Esophagus (tissue), 2 donors: ENCODE measurements around the gene PORCN. TPM values are rescaled to one million over a fixed set of nuclear protein-coding genes. Genes with fewer than 3 reads are reported as not detected.
A peak's percentile ranks its signal among the peaks of the same experiment; 100 is the strongest.

Experiments used
- H3K27ac ChIP-seq, 2 donors: one replicate each; pipeline ENCODE4 v1.5.1; 2013; ENCODE audit warnings: low read depth in 2 of 2, mild to moderate bottlenecking in 2 of 2, inconsistent platforms in 1 of 2, low read length in 1 of 2, moderate library complexity in 1 of 2
- H3K27me3 ChIP-seq, 2 donors: one replicate each; pipeline ENCODE4 v1.6.1; 2013; ENCODE audit warnings: low read length in 2 of 2, control low read depth in 1 of 2, mild to moderate bottlenecking in 1 of 2; ENCODE audit not compliant: insufficient read depth in 2 of 2, control insufficient read depth in 1 of 2
- H3K36me3 ChIP-seq, 2 donors: one replicate each; pipeline ENCODE4 v1.6.1; 2013; ENCODE audit warnings: low read length in 1 of 2; ENCODE audit not compliant: control insufficient read depth in 2 of 2, insufficient read depth in 2 of 2
- H3K4me1 ChIP-seq, 2 donors: one replicate each; pipeline ENCODE4 v1.6.1; 2013; ENCODE audit warnings: low read length in 1 of 2; ENCODE audit not compliant: control insufficient read depth in 2 of 2, insufficient read depth in 2 of 2
- H3K4me3 ChIP-seq, 2 donors: one replicate each; pipeline ENCODE4 v1.5.1; 2013; ENCODE audit warnings: low read length in 2 of 2, mild to moderate bottlenecking in 2 of 2, low read depth in 1 of 2, moderate library complexity in 1 of 2
- H3K9me3 ChIP-seq, 2 donors: one replicate each; pipeline ENCODE4 v1.6.1; 2013; ENCODE audit warnings: mild to moderate bottlenecking in 2 of 2, low read depth in 1 of 2, low read length in 1 of 2, moderate library complexity in 1 of 2; ENCODE audit not compliant: control insufficient read depth in 2 of 2, insufficient read depth in 1 of 2
- WGBS, 2 donors: extraction: QIAGEN DNeasy Blood & Tissue Kit; methylation state at CpG; one replicate each; pipeline ENCODE4 v1.1.7; 2013; 5-methylcytosine and 5-hydroxymethylcytosine counted together
- polyA plus RNA-seq, 2 donors: library from polyadenylated mRNA; stranded (reverse); fragments of 200-250 nt; gene quantifications; one replicate each; pipeline ENCODE4 v1.2.3, GENCODE V29; 2013
- donor health status: healthy with polysubstance abuse.
- donor health status: Bipolar disorder and iron deficiency.

PORCN gene
- polyA plus RNA-seq, result 10 to 100 TPM; 15.6 to 16.8 TPM

- WGBS, 2 donors, result 0 to 29% methylated on average over 51 to 65 of the region's 65 CpGs
- Histone ChIP-seq H3K27ac (peak within 1 kb of the TSS; percentile 70 to 79), H3K27me3 (no peaks in the 10 kb centered on the region), H3K4me3 (peak within 1 kb of the TSS; percentile 51 to 79), H3K36me3 (no peaks in the 10 kb centered on the region), H3K4me1 (peaks cover 0 to 8% of the 10 kb centered on the region in 2 donors), H3K9me3 (no peaks in the 10 kb centered on the region)
These were observed at the start of gene PORCN for GRCh38 chrX:48508400-48509244. PORCN (plus strand) TSS chrX:48508992; CDS start chrX:48509821, 829 bp downstream.

GRCh38 chrX:48459483-48459882 is 49.3 kb upstream of the PORCN start:
- Histone ChIP-seq H3K27me3 (no peaks in the 10 kb centered on the region), H3K27ac (no peak overlapping the region), H3K36me3 (no peaks in the 10 kb centered on the region), H3K4me1 (no peaks in the 10 kb centered on the region), H3K9me3 (no peaks in the 10 kb centered on the region), H3K4me3 (no peak overlapping the region)
- WGBS, 2 donors, result 83 to 96% methylated on average over 6 of the region's 6 CpGs

GRCh38 chrX:48460031-48460430 is 48.8 kb upstream of the PORCN start:
- WGBS, 2 donors, result 83 to 93% methylated on average over 3 of the region's 3 CpGs

GRCh38 chrX:48460606-48461005 is 48.2 kb upstream of the PORCN start:
- no peak overlapping the region for H3K4me3 ChIP-seq
- H3K27ac ChIP-seq, result no peak overlapping the region
- H3K27me3 ChIP-seq, result no peaks in the 10 kb centered on the region
- H3K4me1 ChIP-seq, result no peaks in the 10 kb centered on the region
- H3K36me3 ChIP-seq, result no peaks in the 10 kb centered on the region
- H3K9me3 ChIP-seq, result no peaks in the 10 kb centered on the region
- WGBS, 2 donors, result 87 to 96% methylated on average over 11 of the region's 11 CpGs

More at GRCh38 chrX:48460031-48460430, 48.8 kb upstream of the PORCN start:
- H3K36me3 ChIP-seq, result no peaks in the 10 kb centered on the region
- no peak overlapping the region for H3K4me3 ChIP-seq
- no peak overlapping the region for H3K27ac ChIP-seq
- no peaks in the 10 kb centered on the region for H3K9me3 ChIP-seq
- H3K4me1 ChIP-seq, result no peaks in the 10 kb centered on the region
- H3K27me3 ChIP-seq, result no peaks in the 10 kb centered on the region

- Histone ChIP-seq H3K9me3 (no peaks in the 10 kb centered on the region), H3K27me3 (no peaks in the 10 kb centered on the region), H3K4me3 (no peak overlapping the region), H3K4me1 (no peaks in the 10 kb centered on the region), H3K36me3 (no peaks in the 10 kb centered on the region), H3K27ac (no peak overlapping the region)
- 66 to 75% methylated on average over 6 of the region's 6 CpGs for WGBS, 2 donors
These were observed 47.0 kb upstream of the PORCN start for GRCh38 chrX:48461830-48462229.

- Histone ChIP-seq H3K27me3 (no peaks in the 10 kb centered on the region), H3K4me3 (no peak overlapping the region), H3K9me3 (no peaks in the 10 kb centered on the region), H3K4me1 (no peaks in the 10 kb centered on the region), H3K27ac (no peak overlapping the region), H3K36me3 (no peaks in the 10 kb centered on the region)
- 51 to 68% methylated on average over 10 of the region's 10 CpGs for WGBS, 2 donors
These were observed 43.4 kb upstream of the PORCN start for GRCh38 chrX:48465336-48465933.

GRCh38 chrX:48466696-48467095 is 42.1 kb upstream of the PORCN start:
- WGBS, 2 donors, result 86 to 89% methylated on average over 10 of the region's 10 CpGs
- no peaks in the 10 kb centered on the region for H3K9me3 ChIP-seq
- no peak overlapping the region for H3K4me3 ChIP-seq
- H3K4me1 ChIP-seq, result no peaks in the 10 kb centered on the region
- no peaks in the 10 kb centered on the region for H3K27me3 ChIP-seq
- H3K27ac ChIP-seq, result no peak overlapping the region
- H3K36me3 ChIP-seq, result no peaks in the 10 kb centered on the region

- Histone ChIP-seq H3K27ac (no peak overlapping the region), H3K36me3 (no peaks in the 10 kb centered on the region), H3K4me1 (no peaks in the 10 kb centered on the region), H3K9me3 (no peaks in the 10 kb centered on the region), H3K4me3 (no peak overlapping the region), H3K27me3 (no peaks in the 10 kb centered on the region)
- WGBS, 2 donors, result 52 to 59% methylated on average over 10 of the region's 10 CpGs
These were observed 41.5 kb upstream of the PORCN start for GRCh38 chrX:48467281-48467761.

GRCh38 chrX:48468247-48468671 is 40.5 kb upstream of the PORCN start:
- Histone ChIP-seq H3K4me1 (no peaks in the 10 kb centered on the region), H3K36me3 (no peaks in the 10 kb centered on the region), H3K27ac (no peak overlapping the region), H3K4me3 (peak overlapping the region; percentile 13 to 29), H3K9me3 (no peaks in the 10 kb centered on the region), H3K27me3 (no peaks in the 10 kb centered on the region)
- WGBS, 2 donors, result 6 to 20% methylated on average over 15 to 18 of the region's 18 CpGs
